ENCODE results near the gene DPP10.

DPP10 gene

GRCh38 chr2:115609978-115610377, 1167.5 kb downstream of the DPP10 start:
- FAIRE-seq: no peak

GRCh38 chr2:115610888-115611287, 1168.4 kb downstream of the DPP10 start:
- FAIRE-seq: no peak

GRCh38 chr2:115624332-115624731, 1181.9 kb downstream of the DPP10 start:
- FAIRE-seq: no peak

- no peak for FAIRE-seq
These were observed 1192.1 kb downstream of the DPP10 start for GRCh38 chr2:115634578-115634977.

GRCh38 chr2:115635430-115635829, 1193.0 kb downstream of the DPP10 start:
- FAIRE-seq: no peak

- no peak for FAIRE-seq
These were observed 1207.3 kb downstream of the DPP10 start for GRCh38 chr2:115649731-115650130.

GRCh38 chr2:115650827-115651226, 1208.4 kb downstream of the DPP10 start:
- FAIRE-seq: no peak

- no peak for FAIRE-seq
These were observed 1210.2 kb downstream of the DPP10 start for GRCh38 chr2:115652652-115653051.

- FAIRE-seq: no peak
These were observed 1211.9 kb downstream of the DPP10 start for GRCh38 chr2:115654362-115654761.

GRCh38 chr2:115678129-115678528, 1235.7 kb downstream of the DPP10 start:
- no peak for FAIRE-seq

- FAIRE-seq: no peak
These were observed 1241.9 kb downstream of the DPP10 start for GRCh38 chr2:115684345-115684744.

- no peak for FAIRE-seq
These were observed 1249.0 kb downstream of the DPP10 start for GRCh38 chr2:115691409-115691808.

- FAIRE-seq: no peak
These were observed 1252.2 kb downstream of the DPP10 start for GRCh38 chr2:115694651-115695050.

- no peak for FAIRE-seq
These were observed 1290.8 kb downstream of the DPP10 start for GRCh38 chr2:115733190-115733775.

- FAIRE-seq: no peak
These were observed 1295.7 kb downstream of the DPP10 start for GRCh38 chr2:115738111-115738510.

- FAIRE-seq: no peak
These were observed 1297.1 kb downstream of the DPP10 start for GRCh38 chr2:115739574-115739973.

- FAIRE-seq: no peak
These were observed 1303.7 kb downstream of the DPP10 start for GRCh38 chr2:115746151-115746550.

- no peak for FAIRE-seq
These were observed 1314.8 kb downstream of the DPP10 start for GRCh38 chr2:115757286-115757685.

GRCh38 chr2:115763601-115764000, 1321.2 kb downstream of the DPP10 start:
- no peak for FAIRE-seq

GRCh38 chr2:115771516-115771915, 1329.1 kb downstream of the DPP10 start:
- FAIRE-seq: no peak

GRCh38 chr2:115774361-115774760, 1331.9 kb downstream of the DPP10 start:
- no peak for FAIRE-seq

- no peak for FAIRE-seq
These were observed 1336.7 kb downstream of the DPP10 start for GRCh38 chr2:115779085-115779632.

GRCh38 chr2:115782286-115782685, 1339.8 kb downstream of the DPP10 start:
- FAIRE-seq: no peak

- FAIRE-seq: no peak
These were observed 1353.6 kb downstream of the DPP10 start for GRCh38 chr2:115796078-115796477.

- FAIRE-seq: no peak
These were observed 1364.8 kb downstream of the DPP10 start for GRCh38 chr2:115807276-115807675.

All from G401.6 (cell line).